Measurements from ENCODE around the gene HNRNPC.

DNA sequence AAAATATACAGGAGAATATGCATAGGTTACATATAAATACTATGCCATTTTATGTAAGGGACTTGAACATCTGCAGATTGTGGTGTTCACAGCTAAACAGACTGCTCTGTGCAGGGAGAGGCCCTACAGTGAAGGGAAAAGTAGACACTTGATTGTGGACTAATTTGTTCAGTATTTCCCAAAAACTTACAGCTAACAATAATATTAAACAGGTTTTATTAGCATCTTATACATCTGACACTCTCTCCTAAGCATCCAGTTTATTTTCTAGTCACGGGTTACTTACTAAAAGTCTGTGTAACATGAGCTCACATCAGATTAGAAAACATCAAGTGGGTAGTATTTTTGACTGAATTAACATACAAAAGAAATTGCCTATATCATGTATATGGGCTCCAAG, 60.1 kb downstream of the HNRNPC start:
- TF ChIP-seq, protein P1, sequence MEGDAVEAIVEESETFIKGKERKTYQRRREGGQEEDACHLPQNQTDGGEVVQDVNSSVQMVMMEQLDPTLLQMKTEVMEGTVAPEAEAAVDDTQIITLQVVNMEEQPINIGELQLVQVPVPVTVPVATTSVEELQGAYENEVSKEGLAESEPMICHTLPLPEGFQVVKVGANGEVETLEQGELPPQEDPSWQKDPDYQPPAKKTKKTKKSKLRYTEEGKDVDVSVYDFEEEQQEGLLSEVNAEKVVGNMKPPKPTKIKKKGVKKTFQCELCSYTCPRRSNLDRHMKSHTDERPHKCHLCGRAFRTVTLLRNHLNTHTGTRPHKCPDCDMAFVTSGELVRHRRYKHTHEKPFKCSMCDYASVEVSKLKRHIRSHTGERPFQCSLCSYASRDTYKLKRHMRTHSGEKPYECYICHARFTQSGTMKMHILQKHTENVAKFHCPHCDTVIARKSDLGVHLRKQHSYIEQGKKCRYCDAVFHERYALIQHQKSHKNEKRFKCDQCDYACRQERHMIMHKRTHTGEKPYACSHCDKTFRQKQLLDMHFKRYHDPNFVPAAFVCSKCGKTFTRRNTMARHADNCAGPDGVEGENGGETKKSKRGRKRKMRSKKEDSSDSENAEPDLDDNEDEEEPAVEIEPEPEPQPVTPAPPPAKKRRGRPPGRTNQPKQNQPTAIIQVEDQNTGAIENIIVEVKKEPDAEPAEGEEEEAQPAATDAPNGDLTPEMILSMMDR (conservative IDR thresholded peaks at IDR 0.05 in 1 of 2, IDR thresholded peaks at IDR 0.05 in 1 of 2; ENCODE audit: low read depth in 1 of 2, low read length in 2 of 2): no peak
- no peak for TF ChIP-seq EZH2 (IDR thresholded peaks at IDR 0.05; ENCODE audit: low read length, missing control alignments)

Data from fibroblast of lung (primary cell).